ENCODE data around the gene OR7D4. TPM values are rescaled to one million over a fixed set of nuclear protein-coding genes. Genes with fewer than 3 reads are reported as not detected.

The OR7D4 gene
- polyA plus RNA-seq, 3 donors from 2014 or later: not detected

Other genes with a start within 250 kb of the OR7D4 start
- not detected for gene MUC16, start 209.2 kb downstream of the OR7D4 start, polyA plus RNA-seq
- not detected for gene OR1M1, start 132.5 kb downstream of the OR7D4 start, polyA plus RNA-seq
- gene OR7G2, start 112.1 kb downstream of the OR7D4 start, polyA plus RNA-seq: not detected
- not detected for gene OR7G1, start 103.8 kb downstream of the OR7D4 start, polyA plus RNA-seq
- gene OR7G3, start 92.6 kb downstream of the OR7D4 start, polyA plus RNA-seq: not detected
- gene ZNF317, start 79.2 kb downstream of the OR7D4 start, polyA plus RNA-seq: 10 to 100 TPM; 20.3 to 40.4 (median 21.5) TPM
- gene OR7D2, start 40.6 kb downstream of the OR7D4 start, polyA plus RNA-seq: not detected
- gene OR7E24, start 31.3 kb upstream of the OR7D4 start, polyA plus RNA-seq: not detected
- 10 to 100 TPM in 2 of 3 donors, 1 to 10 TPM in 1; 8.1 to 11.0 (median 10.9) TPM for gene ZNF699, start 90.2 kb upstream of the OR7D4 start, polyA plus RNA-seq
- gene ZNF559, start 104.6 kb upstream of the OR7D4 start, polyA plus RNA-seq: 10 to 100 TPM; 12.3 to 26.4 (median 16.4) TPM
- gene ZNF177, start 143.4 kb upstream of the OR7D4 start, polyA plus RNA-seq: under 1 TPM in 1 of 3 donors, not detected in 2; 0.52 TPM
- gene ZNF266, start 216.0 kb upstream of the OR7D4 start, polyA plus RNA-seq: 10 to 100 TPM; 15.9 to 23.6 (median 19.6) TPM